Activated B cell treated with CpG ODN at 0.5 μM for 24 hours (primary cell): ENCODE measurements around the gene ZC3H8. TPM values are rescaled to one million over a fixed set of nuclear protein-coding genes. Genes with fewer than 3 reads are reported as not detected.

Source experiments
- ATAC-seq: fragments of 200-7000 bp; cut with Tn5 transposase; one replicate; pipeline ENCODE4 v1.10.0; 2021; ENCODE audit warnings: low read depth, mild to moderate bottlenecking, moderate library complexity
- CTCF ChIA-PET: fragments of 350-600 bp; sonication (Branson Sonifier 250); formaldehyde crosslinking; loops from one replicate; lab custom pipeline; 2021; ENCODE audit warnings: antibody characterized with exemption; lab: Charles Lee
- POLR2A ChIA-PET: fragments of 350-600 bp; sonication (Branson Sonifier 250); formaldehyde crosslinking; loops from one replicate; lab custom pipeline; 2021; ENCODE audit warnings: antibody characterized with exemption; lab: Charles Lee
- DNase-seq: peaks from one replicate; pipeline ENCODE4 v3.0.0; 2022
- H3K27ac Mint-ChIP-seq: one replicate; pipeline ENCODE4 v1.8.0; 2020; ENCODE audit warnings: mixed read lengths
- H3K27me3 Mint-ChIP-seq: one replicate; pipeline ENCODE4 v1.8.0; 2021; ENCODE audit warnings: mixed read lengths
- H3K36me3 Mint-ChIP-seq: one replicate; pipeline ENCODE4 v1.8.0; 2021; ENCODE audit warnings: low read depth, mixed read lengths
- H3K4me1 Mint-ChIP-seq: one replicate; pipeline ENCODE4 v1.8.0; 2021; ENCODE audit warnings: mixed read lengths
- H3K4me3 Mint-ChIP-seq: one replicate; pipeline ENCODE4 v1.8.0; 2020; ENCODE audit warnings: mild to moderate bottlenecking, mixed read lengths
- H3K9me3 Mint-ChIP-seq: one replicate; pipeline ENCODE4 v1.8.0; 2020; ENCODE audit warnings: mixed read lengths
- intact Hi-C: fragments of 100-400 bp; cut with micrococcal nuclease; formaldehyde crosslinking; loops from one replicate; pipeline ENCODE4 v1.15.1; 2024
- total RNA-seq: library from RNA; stranded (reverse); gene quantifications from 2 replicates; pipeline ENCODE4 v1.2.3, GENCODE V29; 2022
- TF ChIP-seq, protein P1 (sequence below): fragments of 200-600 bp; IDR thresholded peaks from one replicate; pipeline ENCODE4 v1.8.0; 2022; ENCODE audit warnings: antibody characterized with exemption, mild to moderate bottlenecking

ZC3H8 gene
- total RNA-seq, 1 donor from 2014 or later: 25.7 TPM

DNA sequence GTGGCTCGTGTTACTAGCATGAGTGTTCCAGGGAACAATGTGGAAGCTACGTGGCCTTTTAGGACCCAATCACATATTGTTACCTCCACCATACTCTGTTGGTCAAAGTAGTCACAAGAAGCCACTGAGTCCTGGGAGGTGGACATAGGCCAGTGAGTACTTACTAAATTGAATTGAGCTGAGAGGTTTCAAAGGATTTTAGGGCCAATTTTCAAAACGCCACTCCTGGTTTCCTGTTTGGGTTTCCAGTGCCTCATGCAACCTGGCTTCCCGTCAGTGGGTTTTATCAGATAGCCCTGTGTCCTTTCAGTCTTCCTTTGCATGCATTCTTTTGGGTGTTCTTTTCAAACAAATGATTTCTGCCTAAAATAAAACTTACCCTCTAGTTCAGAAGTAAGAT is 60.4 kb downstream of the ZC3H8 start:
- intact Hi-C loops: no loop called here
- Mint-ChIP-seq H3K36me3 (no peaks in the 10 kb centered on the region), H3K27ac (no peak overlapping the region), H3K27me3 (no peaks in the 10 kb centered on the region), H3K4me3 (no peak overlapping the region), H3K9me3 (peaks cover 2% of the 10 kb centered on the region), H3K4me1 (no peaks in the 10 kb centered on the region)
- ATAC-seq (no peak), DNase-seq (no peak)
- ChIA-PET CTCF (no interaction called here), POLR2A (no interaction called here)
- TF ChIP-seq, protein P1, sequence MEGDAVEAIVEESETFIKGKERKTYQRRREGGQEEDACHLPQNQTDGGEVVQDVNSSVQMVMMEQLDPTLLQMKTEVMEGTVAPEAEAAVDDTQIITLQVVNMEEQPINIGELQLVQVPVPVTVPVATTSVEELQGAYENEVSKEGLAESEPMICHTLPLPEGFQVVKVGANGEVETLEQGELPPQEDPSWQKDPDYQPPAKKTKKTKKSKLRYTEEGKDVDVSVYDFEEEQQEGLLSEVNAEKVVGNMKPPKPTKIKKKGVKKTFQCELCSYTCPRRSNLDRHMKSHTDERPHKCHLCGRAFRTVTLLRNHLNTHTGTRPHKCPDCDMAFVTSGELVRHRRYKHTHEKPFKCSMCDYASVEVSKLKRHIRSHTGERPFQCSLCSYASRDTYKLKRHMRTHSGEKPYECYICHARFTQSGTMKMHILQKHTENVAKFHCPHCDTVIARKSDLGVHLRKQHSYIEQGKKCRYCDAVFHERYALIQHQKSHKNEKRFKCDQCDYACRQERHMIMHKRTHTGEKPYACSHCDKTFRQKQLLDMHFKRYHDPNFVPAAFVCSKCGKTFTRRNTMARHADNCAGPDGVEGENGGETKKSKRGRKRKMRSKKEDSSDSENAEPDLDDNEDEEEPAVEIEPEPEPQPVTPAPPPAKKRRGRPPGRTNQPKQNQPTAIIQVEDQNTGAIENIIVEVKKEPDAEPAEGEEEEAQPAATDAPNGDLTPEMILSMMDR: no peak

DNA sequence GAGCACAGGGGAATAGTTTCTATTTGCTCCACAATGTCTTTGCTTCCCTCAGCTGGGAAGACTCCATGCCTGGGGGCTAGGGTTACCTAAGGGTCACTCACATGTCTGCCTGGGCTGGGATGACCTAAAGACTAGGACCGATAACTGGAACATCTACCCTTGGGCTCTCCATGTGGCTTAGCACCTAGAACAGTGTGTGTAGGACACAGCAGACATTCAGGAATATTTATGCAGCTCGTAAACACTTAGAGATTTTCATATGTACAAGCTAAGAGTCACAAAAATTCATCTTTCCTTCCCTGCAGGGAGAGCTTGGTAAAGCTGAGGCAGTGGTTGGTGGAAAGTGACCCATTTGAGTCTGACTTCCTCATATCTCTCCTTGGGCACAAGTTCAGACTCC is 60.8 kb downstream of the ZC3H8 start:
- H3K9me3 Mint-ChIP-seq: no peaks in the 10 kb centered on the region
- no peaks in the 10 kb centered on the region for H3K27me3 Mint-ChIP-seq
- no peaks in the 10 kb centered on the region for H3K36me3 Mint-ChIP-seq
- H3K27ac Mint-ChIP-seq: no peak overlapping the region
- CTCF ChIA-PET: no interaction called here
- no peak for ATAC-seq
- no peak for DNase-seq
- peaks cover 3% of the 10 kb centered on the region for H3K4me1 Mint-ChIP-seq
- no peak overlapping the region for H3K4me3 Mint-ChIP-seq
- TF ChIP-seq, protein P1: no peak
- POLR2A ChIA-PET: no interaction called here
- intact Hi-C loops: no loop called here

DNA sequence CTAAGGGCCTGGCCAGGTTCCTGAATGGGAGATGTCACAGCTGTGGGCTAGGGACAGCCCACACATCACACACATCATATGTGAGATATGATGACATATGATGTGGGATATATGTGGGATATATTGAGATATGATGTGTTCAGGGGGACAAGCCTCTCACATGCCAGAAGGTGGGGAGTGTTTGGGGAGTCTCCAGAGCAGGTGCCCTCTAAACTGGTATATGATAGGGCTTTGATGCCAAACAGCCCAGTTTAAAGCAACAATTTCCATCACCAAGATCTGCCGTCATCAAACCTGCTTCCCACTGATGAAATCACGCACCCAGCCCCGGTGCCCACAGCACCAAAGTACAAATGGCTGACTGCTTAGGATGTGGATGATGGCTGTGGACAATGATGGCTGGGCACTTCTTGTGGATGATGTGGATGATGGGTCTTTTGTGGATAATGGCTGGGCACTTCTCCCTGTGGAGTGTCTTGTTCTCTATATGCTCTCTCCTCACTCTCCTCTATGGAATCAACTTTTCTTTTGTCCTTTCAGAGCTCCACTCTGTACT is 65.8 kb downstream of the ZC3H8 start:
- Mint-ChIP-seq H3K4me3 (no peak overlapping the region), H3K4me1 (peaks cover 19% of the 10 kb centered on the region), H3K27me3 (no peaks in the 10 kb centered on the region), H3K27ac (peak overlapping the region; percentile 81), H3K36me3 (no peaks in the 10 kb centered on the region), H3K9me3 (no peaks in the 10 kb centered on the region)
- ChIA-PET POLR2A (interaction anchor here (0.6 kb wide), 1 partner anchor 15 kb away, joined by 3 read pairs; no protein-coding TSS in a partner anchor), CTCF (interaction anchor here (1.1 kb wide), 1 partner anchor 13 kb away, joined by 3 read pairs; no protein-coding TSS in a partner anchor)
- intact Hi-C loops: loop anchor here (2.0 kb wide), 1 partner anchor 30 kb away; no protein-coding TSS in a partner anchor
- ATAC-seq (no peak), DNase-seq (no peak)
- TF ChIP-seq, protein P1: no peak

DNA sequence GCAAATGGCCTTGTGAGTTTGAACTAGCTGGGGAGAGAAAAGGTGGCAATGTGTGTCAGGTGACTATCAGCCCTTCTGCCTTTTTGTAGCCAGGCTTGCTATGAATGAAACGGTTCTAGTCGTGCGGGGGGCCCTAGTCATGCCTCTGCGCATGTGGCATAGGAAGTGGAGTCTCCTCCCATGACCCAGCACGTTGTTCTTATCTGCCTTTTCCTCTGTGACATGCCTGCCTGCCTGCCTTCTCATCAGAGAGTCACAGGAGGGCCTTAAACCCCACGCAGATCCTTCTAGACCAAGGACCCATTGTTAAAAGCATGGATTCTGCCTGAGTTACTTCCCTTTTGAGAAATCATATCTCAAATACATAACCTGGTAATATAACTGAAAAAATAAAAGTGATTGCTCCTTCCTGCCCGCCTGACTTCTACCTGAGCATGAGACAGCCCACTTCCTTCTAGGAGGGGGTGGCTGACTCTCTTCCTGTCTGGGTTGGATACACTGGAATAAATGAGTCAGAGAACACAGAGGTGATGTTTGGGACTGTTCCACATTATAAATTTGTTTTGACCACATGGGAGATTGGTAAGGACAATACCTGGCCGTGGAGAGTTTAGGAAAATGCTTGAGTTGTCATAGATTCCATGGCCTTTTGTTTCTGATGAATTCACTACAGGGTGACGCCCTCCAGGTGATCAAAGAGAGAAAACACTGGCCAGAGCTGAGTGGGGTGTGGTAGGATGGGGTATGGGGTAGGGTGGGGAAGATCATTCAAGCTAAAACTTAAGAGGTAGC is 66.8 kb downstream of the ZC3H8 start:
- ChIA-PET POLR2A (no interaction called here), CTCF (interaction anchor here (1.1 kb wide), 1 partner anchor 12 kb away, joined by 3 read pairs; no protein-coding TSS in a partner anchor)
- Mint-ChIP-seq H3K9me3 (no peaks in the 10 kb centered on the region), H3K36me3 (no peaks in the 10 kb centered on the region), H3K4me3 (peak overlapping the region; percentile 26), H3K27me3 (no peaks in the 10 kb centered on the region), H3K4me1 (peaks cover 19% of the 10 kb centered on the region), H3K27ac (peak overlapping the region; percentile 81)
- TF ChIP-seq, protein P1: no peak
- intact Hi-C loops: loop anchor here (2.0 kb wide), 1 partner anchor 29 kb away; no protein-coding TSS in a partner anchor
- no peak for DNase-seq
- peak; percentile 84 for ATAC-seq

DNA sequence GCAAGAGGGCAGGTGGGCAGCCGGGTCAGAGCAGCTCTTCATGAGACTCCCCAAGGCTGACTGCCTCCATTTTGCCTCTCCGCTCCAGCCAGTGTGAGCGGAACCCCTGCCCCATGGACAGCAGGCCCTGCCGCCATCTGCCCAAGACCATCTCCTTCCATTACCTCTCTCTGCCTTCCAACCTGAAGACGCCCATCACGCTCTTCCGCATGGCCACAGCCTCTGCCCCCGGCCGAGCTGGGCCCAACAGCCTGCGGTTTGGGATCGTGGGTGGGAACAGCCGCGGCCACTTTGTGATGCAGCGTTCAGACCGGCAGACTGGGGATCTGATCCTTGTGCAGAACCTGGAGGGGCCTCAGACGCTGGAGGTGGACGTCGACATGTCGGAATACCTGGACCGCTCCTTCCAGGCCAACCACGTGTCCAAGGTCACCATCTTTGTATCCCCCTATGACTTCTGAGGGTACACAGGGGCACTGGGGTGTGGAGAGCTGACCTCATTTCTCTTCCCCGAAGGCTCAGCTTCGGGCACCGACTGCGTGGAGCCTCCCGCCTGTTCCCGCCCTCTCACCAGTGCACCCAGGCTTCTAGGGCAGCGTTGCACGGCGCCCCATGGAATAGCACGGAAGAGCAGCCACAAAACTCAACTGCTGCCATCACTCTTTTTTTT is 67.7 kb downstream of the ZC3H8 start:
- no peaks in the 10 kb centered on the region for H3K36me3 Mint-ChIP-seq
- TF ChIP-seq, protein P1: no peak
- POLR2A ChIA-PET: no interaction called here
- peaks cover under 1% of the 10 kb centered on the region for H3K27me3 Mint-ChIP-seq
- intact Hi-C loops: no loop called here
- peak overlapping the region; percentile 81 for H3K27ac Mint-ChIP-seq
- H3K4me1 Mint-ChIP-seq: peaks cover 22% of the 10 kb centered on the region
- CTCF ChIA-PET: no interaction called here
- H3K9me3 Mint-ChIP-seq: no peaks in the 10 kb centered on the region
- no peak overlapping the region for H3K4me3 Mint-ChIP-seq
- no peak for ATAC-seq
- DNase-seq: no peak
